ENCODE results near the gene TSPAN14. TPM values are rescaled to one million over a fixed set of nuclear protein-coding genes. Genes with fewer than 3 reads are reported as not detected.

The TSPAN14 gene
- total RNA-seq, 1 donor from 2014 or later, result 75.4 TPM

DNA sequence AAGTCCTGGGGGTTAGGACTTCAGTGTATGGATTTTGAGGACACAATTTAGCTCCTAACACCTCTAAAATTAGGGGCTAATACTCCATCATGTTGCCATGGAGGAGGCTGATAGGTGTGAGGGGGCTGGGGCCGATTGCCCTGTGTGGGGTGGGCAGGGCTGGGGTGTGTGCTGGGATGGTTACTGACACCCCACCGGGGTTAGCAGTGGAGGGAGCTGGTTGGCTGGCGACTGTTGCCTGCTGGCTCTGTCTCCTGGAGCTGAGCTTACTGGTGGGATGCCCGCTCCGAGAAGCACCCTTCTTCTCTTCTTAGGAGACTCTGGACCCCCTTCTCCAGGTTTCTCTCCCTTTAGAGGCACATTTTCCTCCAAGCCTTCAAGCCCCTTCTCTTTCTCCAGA lies 61.4 kb downstream of the TSPAN14 start:
- H3K27me3 Mint-ChIP-seq (ENCODE audit: insufficient read depth), result no peaks in the 10 kb centered on the region
- peaks cover 60% of the 10 kb centered on the region for H3K36me3 Mint-ChIP-seq (ENCODE audit: low read depth)
- no peak overlapping the region for H3K4me3 Mint-ChIP-seq

GRCh38 chr10:80515941-80516340 lies 61.8 kb downstream of the TSPAN14 start:
- peaks cover 62% of the 10 kb centered on the region for H3K36me3 Mint-ChIP-seq (ENCODE audit: low read depth)
- peaks cover 59% of the 10 kb centered on the region for H3K4me1 Mint-ChIP-seq (ENCODE audit: low read depth)
- no peak for DNase-seq (ENCODE audit: low spot score)
- H3K4me3 Mint-ChIP-seq, result no peak overlapping the region
- no peak overlapping the region for H3K27ac Mint-ChIP-seq
- intact Hi-C loops (cut with micrococcal nuclease), result no loop called here
- no peaks in the 10 kb centered on the region for H3K9me3 Mint-ChIP-seq
- H3K27me3 Mint-ChIP-seq (ENCODE audit: insufficient read depth), result no peaks in the 10 kb centered on the region

More for the DNA sequence above, 61.4 kb downstream of the TSPAN14 start:
- Mint-ChIP-seq H3K4me1 (ENCODE audit: low read depth) (peaks cover 57% of the 10 kb centered on the region), H3K27ac (no peak overlapping the region), H3K9me3 (no peaks in the 10 kb centered on the region)
- DNase-seq (ENCODE audit: low spot score), result no peak
- intact Hi-C loops (cut with micrococcal nuclease), result no loop called here

DNA sequence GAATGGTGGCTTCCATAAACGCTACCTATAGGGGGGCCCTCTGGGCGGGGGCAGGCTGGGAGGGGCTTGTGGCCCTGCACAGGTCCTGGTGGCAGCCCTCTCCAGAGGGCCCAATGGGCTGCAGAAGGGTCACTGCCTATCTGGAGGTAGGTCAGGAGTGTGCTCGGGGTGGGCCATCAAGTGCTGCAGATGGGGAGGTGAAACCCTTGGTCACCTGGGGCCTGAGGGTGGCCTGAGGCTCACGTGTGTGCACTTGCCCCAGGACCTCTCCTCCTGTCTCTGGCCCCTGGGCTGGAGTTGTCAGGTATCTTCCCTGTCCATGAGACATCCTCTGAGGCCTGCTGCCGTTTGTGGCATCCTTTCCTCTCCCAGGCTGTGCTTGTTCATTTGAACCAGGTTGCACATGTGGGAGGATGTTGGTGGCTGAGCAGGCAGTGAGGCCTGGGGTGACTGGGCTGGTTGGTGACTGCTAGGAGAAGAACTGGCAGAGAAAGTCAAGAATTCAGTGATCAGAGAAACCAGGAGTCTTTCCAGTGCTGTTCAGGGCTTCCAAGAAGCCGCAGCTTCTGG lies 62.5 kb downstream of the TSPAN14 start:
- intact Hi-C loops (cut with micrococcal nuclease), result no loop called here
- Mint-ChIP-seq H3K4me1 (ENCODE audit: low read depth) (peaks cover 54% of the 10 kb centered on the region), H3K36me3 (ENCODE audit: low read depth) (peaks cover 57% of the 10 kb centered on the region), H3K27me3 (ENCODE audit: insufficient read depth) (no peaks in the 10 kb centered on the region), H3K4me3 (no peak overlapping the region), H3K27ac (peak overlapping the region; percentile 81), H3K9me3 (no peaks in the 10 kb centered on the region)
- DNase-seq (ENCODE audit: low spot score), result no peak

DNA sequence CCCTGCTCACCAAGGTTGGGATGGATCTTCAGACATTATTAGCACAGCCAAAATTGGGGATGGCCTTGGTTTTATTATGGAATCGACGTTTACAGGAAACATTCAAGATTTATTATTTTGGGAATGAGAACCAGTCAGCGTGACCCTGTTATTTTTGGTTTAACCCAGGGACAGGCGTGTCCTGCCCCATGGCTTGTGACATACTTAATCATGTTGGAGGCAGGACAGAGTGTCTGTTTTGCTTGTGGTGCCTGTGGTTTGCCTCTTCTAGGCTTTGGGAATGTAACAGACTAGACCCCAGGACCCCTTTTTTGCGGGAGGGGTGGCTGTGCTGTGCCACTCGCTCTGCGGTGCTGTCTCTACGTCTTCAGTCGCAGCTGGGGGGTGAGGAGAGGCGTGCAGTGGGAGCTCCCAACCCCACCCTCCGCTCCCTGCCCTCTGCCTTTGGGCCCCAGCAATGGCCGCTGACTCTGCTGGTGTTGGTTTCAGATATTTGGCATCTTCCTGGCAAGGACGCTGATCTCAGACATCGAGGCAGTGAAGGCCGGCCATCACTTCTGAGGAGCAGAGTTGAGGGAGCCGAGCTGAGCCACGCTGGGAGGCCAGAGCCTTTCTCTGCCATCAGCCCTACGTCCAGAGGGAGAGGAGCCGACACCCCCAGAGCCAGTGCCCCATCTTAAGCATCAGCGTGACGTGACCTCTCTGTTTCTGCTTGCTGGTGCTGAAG lies 63.5 kb downstream of the TSPAN14 start:
- H3K27ac Mint-ChIP-seq, result peak overlapping the region; percentile 81
- peaks cover 49% of the 10 kb centered on the region for H3K36me3 Mint-ChIP-seq (ENCODE audit: low read depth)
- H3K27me3 Mint-ChIP-seq (ENCODE audit: insufficient read depth), result no peaks in the 10 kb centered on the region
- H3K9me3 Mint-ChIP-seq, result no peaks in the 10 kb centered on the region
- no peak for DNase-seq (ENCODE audit: low spot score)
- H3K4me1 Mint-ChIP-seq (ENCODE audit: low read depth), result peaks cover 52% of the 10 kb centered on the region
- H3K4me3 Mint-ChIP-seq, result no peak overlapping the region
- intact Hi-C loops (cut with micrococcal nuclease), result no loop called here

DNA sequence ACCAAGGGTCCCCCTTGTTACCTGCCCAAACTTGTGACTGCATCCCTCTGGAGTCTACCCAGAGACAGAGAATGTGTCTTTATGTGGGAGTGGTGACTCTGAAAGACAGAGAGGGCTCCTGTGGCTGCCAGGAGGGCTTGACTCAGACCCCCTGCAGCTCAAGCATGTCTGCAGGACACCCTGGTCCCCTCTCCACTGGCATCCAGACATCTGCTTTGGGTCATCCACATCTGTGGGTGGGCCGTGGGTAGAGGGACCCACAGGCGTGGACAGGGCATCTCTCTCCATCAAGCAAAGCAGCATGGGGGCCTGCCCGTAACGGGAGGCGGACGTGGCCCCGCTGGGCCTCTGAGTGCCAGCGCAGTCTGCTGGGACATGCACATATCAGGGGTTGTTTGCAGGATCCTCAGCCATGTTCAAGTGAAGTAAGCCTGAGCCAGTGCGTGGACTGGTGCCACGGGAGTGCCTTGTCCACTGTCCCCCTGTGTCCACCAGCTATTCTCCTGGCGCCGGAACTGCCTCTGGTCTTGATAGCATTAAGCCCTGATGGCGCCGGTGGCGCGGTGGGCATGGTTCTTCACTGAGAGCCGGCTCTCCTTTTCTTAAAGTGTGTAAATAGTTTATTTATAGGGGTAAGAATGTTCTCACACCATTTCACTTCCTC lies 64.2 kb downstream of the TSPAN14 start:
- H3K4me3 Mint-ChIP-seq, result no peak overlapping the region
- H3K9me3 Mint-ChIP-seq, result no peaks in the 10 kb centered on the region
- DNase-seq (ENCODE audit: low spot score), result no peak
- peaks cover 56% of the 10 kb centered on the region for H3K4me1 Mint-ChIP-seq (ENCODE audit: low read depth)
- intact Hi-C loops (cut with micrococcal nuclease), result no loop called here
- H3K36me3 Mint-ChIP-seq (ENCODE audit: low read depth), result peaks cover 49% of the 10 kb centered on the region
- H3K27me3 Mint-ChIP-seq (ENCODE audit: insufficient read depth), result no peaks in the 10 kb centered on the region
- H3K27ac Mint-ChIP-seq, result no peak overlapping the region

DNA sequence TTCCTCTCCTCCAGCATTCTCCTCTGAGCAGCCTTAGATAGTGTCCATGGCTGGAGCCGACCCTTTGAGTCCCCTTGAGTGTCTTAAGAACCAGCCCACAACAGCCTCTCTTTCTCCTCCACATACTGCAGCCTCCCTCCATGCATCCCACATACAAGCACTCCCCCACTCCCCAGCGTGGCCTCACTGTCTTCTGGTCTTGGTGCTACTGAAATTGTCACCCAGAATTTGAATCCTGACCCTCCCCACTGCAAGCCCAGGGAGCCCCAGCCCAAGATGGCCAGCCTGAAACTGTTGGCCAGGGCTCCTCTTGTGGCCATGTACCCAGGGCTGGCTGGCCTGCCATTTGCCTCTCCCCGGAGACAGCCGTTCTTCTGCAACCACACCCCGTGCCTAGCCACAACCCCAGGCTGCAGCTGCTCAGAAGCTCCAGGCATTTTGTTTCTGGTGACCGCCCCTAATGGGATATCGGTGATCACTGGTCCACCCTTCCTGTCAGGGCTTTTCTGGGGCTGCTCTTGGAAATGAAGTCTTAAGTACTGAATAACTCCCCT lies 64.8 kb downstream of the TSPAN14 start:
- peaks cover 46% of the 10 kb centered on the region for H3K36me3 Mint-ChIP-seq (ENCODE audit: low read depth)
- no peaks in the 10 kb centered on the region for H3K9me3 Mint-ChIP-seq
- no peak for DNase-seq (ENCODE audit: low spot score)
- H3K27ac Mint-ChIP-seq, result peak overlapping the region; percentile 35
- intact Hi-C loops (cut with micrococcal nuclease), result no loop called here
- peaks cover 60% of the 10 kb centered on the region for H3K4me1 Mint-ChIP-seq (ENCODE audit: low read depth)
- no peak overlapping the region for H3K4me3 Mint-ChIP-seq
- no peaks in the 10 kb centered on the region for H3K27me3 Mint-ChIP-seq (ENCODE audit: insufficient read depth)

DNA sequence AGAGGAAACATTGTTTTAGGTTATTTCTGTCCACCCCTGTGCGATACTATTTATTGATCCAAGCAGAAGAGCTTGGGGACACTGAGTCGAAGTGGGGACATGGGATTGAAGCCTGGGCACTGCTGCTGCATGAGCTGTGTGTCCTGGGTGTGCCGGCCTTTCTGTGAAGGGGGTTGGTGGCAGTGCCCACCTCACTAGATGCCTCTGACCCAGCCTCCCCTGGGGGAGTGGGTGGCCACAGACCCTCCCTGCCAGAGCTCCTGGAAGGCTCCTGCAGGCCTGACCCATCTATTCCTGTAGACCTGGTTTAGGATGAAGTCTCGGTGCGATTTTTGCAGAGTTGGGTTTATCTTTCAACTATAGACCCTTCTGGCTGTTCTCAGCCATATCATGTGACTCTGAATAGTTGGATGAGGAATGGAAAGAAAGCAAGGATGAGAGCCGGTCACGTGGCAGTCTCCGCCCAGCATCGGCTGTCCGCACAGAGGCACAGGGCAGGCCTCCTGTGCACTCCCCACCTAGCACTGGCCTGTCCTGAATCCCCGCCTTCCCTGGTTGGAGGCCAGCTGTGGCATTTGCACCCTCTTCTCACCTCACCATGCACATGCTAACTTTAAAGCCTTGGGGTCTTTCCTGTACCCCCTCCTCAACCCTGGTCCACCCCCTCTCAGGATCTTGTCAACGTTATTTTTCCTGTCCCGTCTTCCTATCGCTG lies 66.0 kb downstream of the TSPAN14 start:
- Mint-ChIP-seq H3K4me3 (no peak overlapping the region), H3K27ac (peak overlapping the region; percentile 4), H3K4me1 (ENCODE audit: low read depth) (peaks cover 65% of the 10 kb centered on the region), H3K36me3 (ENCODE audit: low read depth) (peaks cover 37% of the 10 kb centered on the region), H3K27me3 (ENCODE audit: insufficient read depth) (no peaks in the 10 kb centered on the region), H3K9me3 (no peaks in the 10 kb centered on the region)
- intact Hi-C loops (cut with micrococcal nuclease), result no loop called here
- no peak for DNase-seq (ENCODE audit: low spot score)

- Mint-ChIP-seq H3K9me3 (no peaks in the 10 kb centered on the region), H3K36me3 (ENCODE audit: low read depth) (peaks cover 36% of the 10 kb centered on the region), H3K4me3 (no peak overlapping the region), H3K27me3 (ENCODE audit: insufficient read depth) (no peaks in the 10 kb centered on the region), H3K4me1 (ENCODE audit: low read depth) (peaks cover 72% of the 10 kb centered on the region), H3K27ac (peak overlapping the region; percentile 29)
- no peak for DNase-seq (ENCODE audit: low spot score)
- intact Hi-C loops (cut with micrococcal nuclease), result no loop called here
Measured at GRCh38 chr10:80520661-80521470, 66.8 kb downstream of the TSPAN14 start.

- Mint-ChIP-seq H3K36me3 (ENCODE audit: low read depth) (peaks cover 27% of the 10 kb centered on the region), H3K4me1 (ENCODE audit: low read depth) (peaks cover 75% of the 10 kb centered on the region), H3K4me3 (no peak overlapping the region), H3K27me3 (ENCODE audit: insufficient read depth) (no peaks in the 10 kb centered on the region), H3K27ac (peak overlapping the region; percentile 48), H3K9me3 (no peaks in the 10 kb centered on the region)
- intact Hi-C loops (cut with micrococcal nuclease), result no loop called here
- no peak for DNase-seq (ENCODE audit: low spot score)
Measured at GRCh38 chr10:80522756-80523363, 68.8 kb downstream of the TSPAN14 start.

DNA sequence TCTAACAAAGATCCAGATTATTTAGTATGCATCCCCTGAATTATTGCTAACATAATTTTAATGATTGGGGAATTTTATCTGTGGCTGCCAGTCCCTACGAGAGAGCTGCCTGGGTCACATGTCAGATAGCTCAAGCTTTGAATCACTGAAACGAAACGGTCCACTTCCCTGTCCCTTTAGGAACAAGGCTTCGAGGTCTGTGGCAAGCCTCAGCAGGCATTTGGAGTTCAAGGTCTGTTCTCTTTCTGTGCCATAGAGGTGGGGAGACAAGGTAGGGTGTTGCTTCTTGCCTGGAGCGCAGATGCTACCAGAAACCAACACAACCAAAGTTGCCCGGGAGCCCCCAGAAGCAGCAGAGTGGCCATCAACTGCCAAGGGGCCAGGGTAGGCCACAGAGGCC lies 69.7 kb downstream of the TSPAN14 start:
- Mint-ChIP-seq H3K4me3 (no peak overlapping the region), H3K27me3 (ENCODE audit: insufficient read depth) (no peaks in the 10 kb centered on the region), H3K9me3 (no peaks in the 10 kb centered on the region), H3K36me3 (ENCODE audit: low read depth) (peaks cover 27% of the 10 kb centered on the region), H3K27ac (peak overlapping the region; percentile 24), H3K4me1 (ENCODE audit: low read depth) (peaks cover 76% of the 10 kb centered on the region)
- intact Hi-C loops (cut with micrococcal nuclease), result no loop called here
- no peak for DNase-seq (ENCODE audit: low spot score)

GRCh38 chr10:80524190-80524909 lies 70.2 kb downstream of the TSPAN14 start:
- no peaks in the 10 kb centered on the region for H3K27me3 Mint-ChIP-seq (ENCODE audit: insufficient read depth)
- intact Hi-C loops (cut with micrococcal nuclease), result no loop called here
- H3K9me3 Mint-ChIP-seq, result no peaks in the 10 kb centered on the region
- H3K4me1 Mint-ChIP-seq (ENCODE audit: low read depth), result peaks cover 76% of the 10 kb centered on the region
- peaks cover 29% of the 10 kb centered on the region for H3K36me3 Mint-ChIP-seq (ENCODE audit: low read depth)
- no peak for DNase-seq (ENCODE audit: low spot score)
- peak overlapping the region; percentile 24 for H3K27ac Mint-ChIP-seq
- H3K4me3 Mint-ChIP-seq, result peak overlapping the region; percentile 5
